ENCODE results near the gene KCNN3. TPM values are rescaled to one million over a fixed set of nuclear protein-coding genes. Genes with fewer than 3 reads are reported as not detected.

Gene KCNN3
- total RNA-seq, 2 donors from 2014 or later = 0.10 to 0.42 TPM

GRCh38 chr1:154742606-154743005, 127.5 kb downstream of the KCNN3 start:
- no peaks in the 10 kb centered on the region for H3K9me3 Mint-ChIP-seq
- peaks cover 2 to 5% of the 10 kb centered on the region in 2 donors for H3K36me3 Mint-ChIP-seq (ENCODE audit: insufficient read depth in 2 of 2)
- peaks cover 15% of the 10 kb centered on the region for H3K27me3 Mint-ChIP-seq (ENCODE audit: low read depth)
- H3K27ac Mint-ChIP-seq = no peak overlapping the region
- ATAC-seq (replicated peaks in 1 of 2) = no peak
- peaks cover 76% of the 10 kb centered on the region for H3K4me1 Mint-ChIP-seq (ENCODE audit: low read depth)
- no peak overlapping the region for H3K4me3 Mint-ChIP-seq
- no peak for DNase-seq

- H3K27ac Mint-ChIP-seq = no peak overlapping the region
- H3K36me3 Mint-ChIP-seq (ENCODE audit: insufficient read depth in 2 of 2) = peaks cover 2 to 5% of the 10 kb centered on the region in 2 donors
- no peak for DNase-seq
- no peak overlapping the region for H3K4me3 Mint-ChIP-seq
- peaks cover 76% of the 10 kb centered on the region for H3K4me1 Mint-ChIP-seq (ENCODE audit: low read depth)
- H3K27me3 Mint-ChIP-seq (ENCODE audit: low read depth) = peaks cover 12% of the 10 kb centered on the region
- no peaks in the 10 kb centered on the region for H3K9me3 Mint-ChIP-seq
- no peak for ATAC-seq (replicated peaks in 1 of 2)
Measured at GRCh38 chr1:154741741-154742495, 128.2 kb downstream of the KCNN3 start.

- H3K4me3 Mint-ChIP-seq = no peak overlapping the region
- peaks cover 76% of the 10 kb centered on the region for H3K4me1 Mint-ChIP-seq (ENCODE audit: low read depth)
- no peak for DNase-seq
- no peak overlapping the region for H3K27ac Mint-ChIP-seq
- ATAC-seq (replicated peaks in 1 of 2) = no peak
- peaks cover 2 to 5% of the 10 kb centered on the region in 2 donors for H3K36me3 Mint-ChIP-seq (ENCODE audit: insufficient read depth in 2 of 2)
- H3K9me3 Mint-ChIP-seq = no peaks in the 10 kb centered on the region
- H3K27me3 Mint-ChIP-seq (ENCODE audit: low read depth) = peaks cover 6% of the 10 kb centered on the region
Measured at GRCh38 chr1:154741327-154741726, 128.8 kb downstream of the KCNN3 start.

GRCh38 chr1:154739654-154740053, 130.4 kb downstream of the KCNN3 start:
- H3K4me1 Mint-ChIP-seq (ENCODE audit: low read depth) = peaks cover 73% of the 10 kb centered on the region
- H3K9me3 Mint-ChIP-seq = no peaks in the 10 kb centered on the region
- H3K4me3 Mint-ChIP-seq = no peak overlapping the region

GRCh38 chr1:154736841-154737240, 133.2 kb downstream of the KCNN3 start:
- H3K27me3 Mint-ChIP-seq (ENCODE audit: low read depth) = peaks cover 5% of the 10 kb centered on the region

More at GRCh38 chr1:154739654-154740053, 130.4 kb downstream of the KCNN3 start:
- H3K36me3 Mint-ChIP-seq (ENCODE audit: insufficient read depth in 2 of 2) = peaks cover 2 to 4% of the 10 kb centered on the region in 2 donors
- no peak overlapping the region for H3K27ac Mint-ChIP-seq
- H3K27me3 Mint-ChIP-seq (ENCODE audit: low read depth) = peaks cover 6% of the 10 kb centered on the region
- DNase-seq (no peak), ATAC-seq (replicated peaks in 1 of 2) (no peak)

GRCh38 chr1:154735804-154736168, 134.3 kb downstream of the KCNN3 start:
- H3K27me3 Mint-ChIP-seq (ENCODE audit: low read depth) = peaks cover 4% of the 10 kb centered on the region
- no peak overlapping the region for H3K4me3 Mint-ChIP-seq
- no peak overlapping the region for H3K27ac Mint-ChIP-seq
- no peak for DNase-seq
- ATAC-seq (replicated peaks in 1 of 2) = peak in 1 of 2 donors; percentile 2
- peaks cover 58% of the 10 kb centered on the region for H3K4me1 Mint-ChIP-seq (ENCODE audit: low read depth)
- H3K36me3 Mint-ChIP-seq (ENCODE audit: insufficient read depth in 2 of 2) = peaks cover 0 to 2% of the 10 kb centered on the region in 2 donors
- H3K9me3 Mint-ChIP-seq = no peaks in the 10 kb centered on the region

More at GRCh38 chr1:154736841-154737240, 133.2 kb downstream of the KCNN3 start:
- no peaks in the 10 kb centered on the region for H3K9me3 Mint-ChIP-seq
- H3K27ac Mint-ChIP-seq = peak overlapping the region; percentile 1
- peaks cover 57% of the 10 kb centered on the region for H3K4me1 Mint-ChIP-seq (ENCODE audit: low read depth)
- H3K36me3 Mint-ChIP-seq (ENCODE audit: insufficient read depth in 2 of 2) = peaks cover 2 to 4% of the 10 kb centered on the region in 2 donors
- peak overlapping the region; percentile 64 for H3K4me3 Mint-ChIP-seq
- peak; percentile 62 to 74 for DNase-seq
- peak; percentile 98 for ATAC-seq (replicated peaks in 1 of 2)

GRCh38 chr1:154735061-154735803, 134.8 kb downstream of the KCNN3 start:
- peaks cover 63% of the 10 kb centered on the region for H3K4me1 Mint-ChIP-seq (ENCODE audit: low read depth)
- DNase-seq (no peak), ATAC-seq (replicated peaks in 1 of 2) (no peak)
- no peaks in the 10 kb centered on the region for H3K9me3 Mint-ChIP-seq
- no peak overlapping the region for H3K27ac Mint-ChIP-seq
- peaks cover 4% of the 10 kb centered on the region for H3K27me3 Mint-ChIP-seq (ENCODE audit: low read depth)
- H3K4me3 Mint-ChIP-seq = no peak overlapping the region
- H3K36me3 Mint-ChIP-seq (ENCODE audit: insufficient read depth in 2 of 2) = no peaks in the 10 kb centered on the region

- Mint-ChIP-seq H3K4me3 (no peak overlapping the region), H3K27ac (no peak overlapping the region), H3K27me3 (ENCODE audit: low read depth) (peaks cover 5% of the 10 kb centered on the region), H3K4me1 (ENCODE audit: low read depth) (peaks cover 67% of the 10 kb centered on the region), H3K36me3 (ENCODE audit: insufficient read depth in 2 of 2) (no peaks in the 10 kb centered on the region), H3K9me3 (no peaks in the 10 kb centered on the region)
- ATAC-seq (replicated peaks in 1 of 2) (no peak), DNase-seq (no peak)
Measured at GRCh38 chr1:154733621-154734020, 136.5 kb downstream of the KCNN3 start.

- Mint-ChIP-seq H3K9me3 (no peaks in the 10 kb centered on the region), H3K27ac (no peak overlapping the region), H3K4me1 (ENCODE audit: low read depth) (peaks cover 64% of the 10 kb centered on the region), H3K27me3 (ENCODE audit: low read depth) (peaks cover 9% of the 10 kb centered on the region), H3K36me3 (ENCODE audit: insufficient read depth in 2 of 2) (no peaks in the 10 kb centered on the region), H3K4me3 (no peak overlapping the region)
- DNase-seq (no peak), ATAC-seq (replicated peaks in 1 of 2) (no peak)
Measured at GRCh38 chr1:154730986-154731489, 139.0 kb downstream of the KCNN3 start.

GRCh38 chr1:154730259-154730658, 139.8 kb downstream of the KCNN3 start:
- H3K27me3 Mint-ChIP-seq (ENCODE audit: low read depth) = peaks cover 9% of the 10 kb centered on the region

GRCh38 chr1:154729577-154729976, 140.5 kb downstream of the KCNN3 start:
- H3K9me3 Mint-ChIP-seq = no peaks in the 10 kb centered on the region
- peak overlapping the region; percentile 18 to 62 for H3K4me3 Mint-ChIP-seq
- ATAC-seq (replicated peaks in 1 of 2) = peak; percentile 40 to 67
- H3K27ac Mint-ChIP-seq = no peak overlapping the region
- no peaks in the 10 kb centered on the region for H3K36me3 Mint-ChIP-seq (ENCODE audit: insufficient read depth in 2 of 2)
- peak in 1 of 2 donors; percentile 28 for DNase-seq
- H3K4me1 Mint-ChIP-seq (ENCODE audit: low read depth) = peaks cover 55% of the 10 kb centered on the region
- peaks cover 9% of the 10 kb centered on the region for H3K27me3 Mint-ChIP-seq (ENCODE audit: low read depth)

More at GRCh38 chr1:154730259-154730658, 139.8 kb downstream of the KCNN3 start:
- ATAC-seq (replicated peaks in 1 of 2) (peak in 1 of 2 donors; percentile 43), DNase-seq (no peak)
- Mint-ChIP-seq H3K4me3 (peak overlapping the region; percentile 18 to 62), H3K36me3 (ENCODE audit: insufficient read depth in 2 of 2) (no peaks in the 10 kb centered on the region), H3K27ac (no peak overlapping the region), H3K4me1 (ENCODE audit: low read depth) (peaks cover 59% of the 10 kb centered on the region), H3K9me3 (no peaks in the 10 kb centered on the region)

- Mint-ChIP-seq H3K27me3 (ENCODE audit: low read depth) (peaks cover 9% of the 10 kb centered on the region), H3K36me3 (ENCODE audit: insufficient read depth in 2 of 2) (no peaks in the 10 kb centered on the region), H3K4me1 (ENCODE audit: low read depth) (peaks cover 49% of the 10 kb centered on the region), H3K4me3 (peak overlapping the region; percentile 29 to 62), H3K27ac (no peak overlapping the region), H3K9me3 (no peaks in the 10 kb centered on the region)
- peak; percentile 14 to 46 for ATAC-seq (replicated peaks in 1 of 2)
- no peak for DNase-seq
Measured at GRCh38 chr1:154729031-154729442, 141.0 kb downstream of the KCNN3 start.
